Endothelial cell of umbilical vein (primary cell): ENCODE measurements around the gene NF1. TPM values are rescaled to one million over a fixed set of nuclear protein-coding genes. Genes with fewer than 3 reads are reported as not detected.

Experiments used
- BruUV-seq: library from RNA; stranded (reverse); fragments of 400-500 nt; replicated peaks from 2 replicates; lab custom pipeline; 2021; lab: Mats Ljungman, UMichigan
- CTCF ChIA-PET: fragments of 300-600, 350-600 bp; sonication (Branson Sonifier 250); formaldehyde crosslinking; loops from one replicate; lab custom pipeline; 2021; ENCODE audit warnings: antibody characterized with exemption, inconsistent platforms; lab: Charles Lee
- POLR2A ChIA-PET: fragments of 300-600, 350-600 bp; sonication (Branson Sonifier 250); formaldehyde crosslinking; loops from one replicate; lab custom pipeline; 2021; ENCODE audit warnings: antibody characterized with exemption, inconsistent platforms; lab: Charles Lee
- DNase-seq: peaks from one replicate; pipeline ENCODE4 v3.0.0-alpha.2; 2011; ENCODE audit warnings: low read depth, low spot score
- FAIRE-seq: peaks from 2 replicates; lab custom pipeline; 2011; peaks lifted over from hg19 to GRCh38; lab: Jason Lieb, UNC
- H2AFZ ChIP-seq: 2 replicates; pipeline ENCODE4 v1.6.0; 2012; ENCODE audit warnings: low read depth, low read length, control low read depth, inconsistent platforms
- H3K27ac ChIP-seq: 2 replicates; pipeline ENCODE4 v1.5.1; 2011; ENCODE audit warnings: low read depth, mild to moderate bottlenecking, control low read depth, low read length, moderate library complexity; ENCODE audit not compliant: insufficient read depth
- H3K27me3 ChIP-seq, 2 experiments: 2 replicates each; pipeline versions ENCODE4 v1.6.0 to v1.6.1; 2011; ENCODE audit warnings: low read length in 2 of 2, mixed read lengths in 1 of 2; ENCODE audit not compliant: control insufficient read depth in 2 of 2, insufficient read depth in 2 of 2
- H3K36me3 ChIP-seq, 2 experiments: 2 replicates in 1 of 2; 3 replicates in 1 of 2; pipeline ENCODE4 v1.5.1; 2011; ENCODE audit warnings: low read length in 2 of 2, mild to moderate bottlenecking in 1 of 2, moderate library complexity in 1 of 2; ENCODE audit not compliant: control insufficient read depth in 2 of 2, insufficient read depth in 2 of 2; ENCODE audit errors: extremely low read depth in 1 of 2
- H3K4me1 ChIP-seq: 3 replicates; pipeline ENCODE4 v1.5.1; 2011; ENCODE audit warnings: mild to moderate bottlenecking, low read length; ENCODE audit not compliant: control insufficient read depth, insufficient read depth; ENCODE audit errors: extremely low read depth
- H3K4me2 ChIP-seq: 2 replicates; pipeline ENCODE4 v1.6.1; 2011; ENCODE audit warnings: low read length, control low read depth, mixed read lengths; ENCODE audit not compliant: insufficient read depth
- H3K4me3 ChIP-seq, 3 experiments: fragments of 200-600 bp in 1 of 3; sonication (generic), shearing (Covaris generic) in 1 of 3; replicated peaks in 1 of 3; 2 replicates each; pipeline ENCODE4 v1.5.1; 2011 to 2016; ENCODE audit warnings: control low read depth in 3 of 3, low read length in 3 of 3, mild to moderate bottlenecking in 2 of 3, inconsistent platforms in 1 of 3, low read depth in 1 of 3, moderate library complexity in 1 of 3; ENCODE audit not compliant: insufficient read depth in 1 of 3
- H3K79me2 ChIP-seq: 2 replicates; pipeline ENCODE4 v1.6.0; 2012; ENCODE audit warnings: low read length, inconsistent platforms; ENCODE audit not compliant: control insufficient read depth, insufficient read depth
- H3K9ac ChIP-seq: replicated peaks from 2 replicates; pipeline ENCODE3; 2011; ENCODE audit warnings: low read length, control low read depth; ENCODE audit not compliant: insufficient read depth; ENCODE audit errors: extremely low read depth
- H3K9me1 ChIP-seq: replicated peaks from 3 replicates; pipeline ENCODE4 v1.6.0; 2011; ENCODE audit warnings: mild to moderate bottlenecking, low read length; ENCODE audit not compliant: control insufficient read depth, insufficient read depth; ENCODE audit errors: extremely low read depth
- H3K9me3 ChIP-seq: replicated peaks from 2 replicates; pipeline ENCODE4 v1.5.1; 2012; ENCODE audit warnings: low read length, inconsistent platforms; ENCODE audit not compliant: control insufficient read depth, insufficient read depth
- H4K20me1 ChIP-seq: replicated peaks from 2 replicates; pipeline ENCODE3; 2011; ENCODE audit warnings: mild to moderate bottlenecking, low read length; ENCODE audit not compliant: control insufficient read depth, insufficient read depth; ENCODE audit errors: extremely low read depth
- EZH2 ChIP-seq: IDR thresholded peaks from 2 replicates; pipeline ENCODE4 v1.6.1; 2012; ENCODE audit warnings: borderline replicate concordance, low read depth, mild to moderate bottlenecking, moderate library complexity, low read length, inconsistent platforms; ENCODE audit not compliant: severe bottlenecking
- FOS ChIP-seq: IDR thresholded peaks from 2 replicates; pipeline ENCODE4 v1.6.1; 2011; ENCODE audit warnings: mild to moderate bottlenecking, low read length, moderate library complexity, borderline replicate concordance; ENCODE audit not compliant: insufficient read depth
- JUN ChIP-seq: IDR thresholded peaks from 2 replicates; pipeline ENCODE4 v1.6.1; 2011; ENCODE audit warnings: borderline replicate concordance, low read depth; ENCODE audit not compliant: insufficient read length, insufficient read depth
- MYC ChIP-seq: IDR thresholded peaks from one replicate; pipeline ENCODE4 v1.6.1; 2011; ENCODE audit warnings: mild to moderate bottlenecking, low read depth, low read length
- POLR2AphosphoS5 ChIP-seq: IDR thresholded peaks from 2 replicates; pipeline ENCODE4 v1.6.1; 2012; ENCODE audit warnings: low read depth, mild to moderate bottlenecking, control low read depth, low read length, moderate library complexity; ENCODE audit not compliant: insufficient read depth
- dilution Hi-C: fragments of 300-500 bp; cut with MboI; formaldehyde crosslinking; loops from one replicate; pipeline ENCODE4 v1.15.0; 2019; ENCODE audit warnings: low sequenced_read_pairs; ENCODE audit not compliant: extremely low pct_ligation_motif_present
- intact Hi-C: fragments of 100-400 bp; cut with micrococcal nuclease; formaldehyde crosslinking; loops from one replicate; pipeline ENCODE4 v1.10.0; 2022
- polyA plus RNA-seq, 4 experiments: library from polyadenylated mRNA; depleted of rRNA in 3 of 4; stranded (reverse) in 3 of 4; unstranded in 1 of 4; fragments of >200 nt; gene quantifications; 2 replicates each; pipeline versions ENCODE4 v1.2.1 to v1.2.3, GENCODE V29; 2011 to 2012; ENCODE audit warnings: missing spikeins in 1 of 4
- total RNA-seq: library from RNA; stranded (reverse); gene quantifications from 2 replicates; pipeline ENCODE4 v1.2.3, GENCODE V29; 2021
- TF ChIP-seq, protein P1 (sequence below): IDR thresholded peaks from 2 replicates; pipeline ENCODE4 v1.6.1; 2011; ENCODE audit not compliant: insufficient read depth, insufficient read length
- TF ChIP-seq, protein P2 (sequence below), 2 donors: IDR thresholded peaks; 1 replicate in 1 of 2; 2 replicates in 1 of 2; pipeline ENCODE4 v1.5.1; 2011; ENCODE audit warnings: low read length in 2 of 2, mild to moderate bottlenecking in 2 of 2, moderate library complexity in 2 of 2, control low read depth in 1 of 2, inconsistent platforms in 1 of 2, low read depth in 1 of 2; ENCODE audit not compliant: insufficient read depth in 1 of 2; ENCODE audit errors: extremely low read depth in 1 of 2

The NF1 gene
- total and polyA plus RNA-seq, 2 donors (not counting 3 experiments of a cell fraction or from before 2014, with no cell fraction given) = 13.7 to 42.4 TPM

GRCh38 chr17:31327534-31328159 is 232.9 kb downstream of the NF1 start:
- no peaks in the 10 kb centered on the region for H3K79me2 ChIP-seq
- peak; percentile 63 for TF ChIP-seq FOS
- TF ChIP-seq EZH2 = no peak
- TF ChIP-seq POLR2AphosphoS5 = no peak
- peak; percentile 50 for TF ChIP-seq JUN
- no peak overlapping the region for H3K4me2 ChIP-seq
- FAIRE-seq (peak; percentile 73), DNase-seq (no peak)
- BruUV-seq = no TSS peak
- dilution Hi-C loops (no loop called here), intact Hi-C loops (no loop called here)
- H3K27me3 ChIP-seq = no peaks in the 10 kb centered on the region
- peaks cover 3% of the 10 kb centered on the region for H3K4me1 ChIP-seq
- ChIA-PET POLR2A (no interaction called here), CTCF (interaction anchor here (0.7 to 1.5 kb wide), 4 partner anchors 9 to 34 kb away, joined by 3 to 6 read pairs (median 4); partner anchors contain the start of gene EVI2B)
- H3K9ac ChIP-seq = no peak overlapping the region
- H3K4me3 ChIP-seq = no peak overlapping the region
- H3K9me3 ChIP-seq = no peaks in the 10 kb centered on the region
- H2AFZ ChIP-seq = no peak overlapping the region
- H3K27ac ChIP-seq = peak overlapping the region; percentile 40
- no peaks in the 10 kb centered on the region for H3K9me1 ChIP-seq
- no peaks in the 10 kb centered on the region for H4K20me1 ChIP-seq
- H3K36me3 ChIP-seq = peaks cover 0 to 2% of the 10 kb centered on the region in 2 experiments

DNA sequence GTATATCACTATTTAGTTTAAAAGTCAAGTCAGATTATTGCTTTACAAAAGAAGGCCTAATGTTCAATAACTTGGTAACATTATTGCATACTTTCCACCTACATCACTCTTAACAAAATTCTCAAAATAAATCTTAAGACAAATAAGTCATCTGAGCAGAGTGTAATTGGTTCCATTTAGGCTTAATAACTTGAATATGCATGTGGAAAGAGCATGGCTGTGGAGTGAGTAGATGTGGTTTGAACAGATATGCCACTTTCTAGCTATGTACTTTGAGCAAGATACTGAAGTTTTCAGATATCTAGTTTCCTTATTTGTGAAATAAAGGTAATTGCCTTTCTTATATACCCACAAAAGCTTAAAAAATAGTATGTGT is 233.4 kb downstream of the NF1 start:
- Histone ChIP-seq H3K9ac (no peak overlapping the region), H3K79me2 (no peaks in the 10 kb centered on the region), H3K27ac (no peak overlapping the region), H2AFZ (no peak overlapping the region), H3K4me2 (no peak overlapping the region), H3K9me3 (no peaks in the 10 kb centered on the region), H3K36me3 (peaks cover 0 to 2% of the 10 kb centered on the region in 2 experiments), H3K9me1 (no peaks in the 10 kb centered on the region), H3K27me3 (no peaks in the 10 kb centered on the region), H3K4me1 (peaks cover 3% of the 10 kb centered on the region), H3K4me3 (no peak overlapping the region), H4K20me1 (no peaks in the 10 kb centered on the region)
- POLR2A ChIA-PET = no interaction called here
- intact Hi-C loops = no loop called here
- CTCF ChIA-PET = interaction anchor here (0.7 to 1.5 kb wide), 4 partner anchors 10 to 33 kb away, joined by 3 to 6 read pairs (median 4); partner anchors contain the start of gene EVI2B
- no peak for TF ChIP-seq MYC
- TF ChIP-seq, protein P1, sequence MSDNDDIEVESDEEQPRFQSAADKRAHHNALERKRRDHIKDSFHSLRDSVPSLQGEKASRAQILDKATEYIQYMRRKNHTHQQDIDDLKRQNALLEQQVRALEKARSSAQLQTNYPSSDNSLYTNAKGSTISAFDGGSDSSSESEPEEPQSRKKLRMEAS = no peak
- TF ChIP-seq, protein P2, sequence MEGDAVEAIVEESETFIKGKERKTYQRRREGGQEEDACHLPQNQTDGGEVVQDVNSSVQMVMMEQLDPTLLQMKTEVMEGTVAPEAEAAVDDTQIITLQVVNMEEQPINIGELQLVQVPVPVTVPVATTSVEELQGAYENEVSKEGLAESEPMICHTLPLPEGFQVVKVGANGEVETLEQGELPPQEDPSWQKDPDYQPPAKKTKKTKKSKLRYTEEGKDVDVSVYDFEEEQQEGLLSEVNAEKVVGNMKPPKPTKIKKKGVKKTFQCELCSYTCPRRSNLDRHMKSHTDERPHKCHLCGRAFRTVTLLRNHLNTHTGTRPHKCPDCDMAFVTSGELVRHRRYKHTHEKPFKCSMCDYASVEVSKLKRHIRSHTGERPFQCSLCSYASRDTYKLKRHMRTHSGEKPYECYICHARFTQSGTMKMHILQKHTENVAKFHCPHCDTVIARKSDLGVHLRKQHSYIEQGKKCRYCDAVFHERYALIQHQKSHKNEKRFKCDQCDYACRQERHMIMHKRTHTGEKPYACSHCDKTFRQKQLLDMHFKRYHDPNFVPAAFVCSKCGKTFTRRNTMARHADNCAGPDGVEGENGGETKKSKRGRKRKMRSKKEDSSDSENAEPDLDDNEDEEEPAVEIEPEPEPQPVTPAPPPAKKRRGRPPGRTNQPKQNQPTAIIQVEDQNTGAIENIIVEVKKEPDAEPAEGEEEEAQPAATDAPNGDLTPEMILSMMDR (IDR thresholded peaks at IDR 0.05; ENCODE audit: extremely low read depth in 1 of 2, insufficient read depth in 1 of 2, low read depth in 1 of 2, low read length in 2 of 2) = no peak
- TF ChIP-seq EZH2 = no peak
- no peak for DNase-seq
- dilution Hi-C loops = no loop called here
- FAIRE-seq = no peak
- no TSS peak for BruUV-seq
